GM21360 (cell line): Measurements from ENCODE around the gene DENND5B.
"Not testable (repeated sequence)": the region's sequence is repeated elsewhere in the genome, so short reads cannot be mapped to it uniquely, and the experiment has no call there.

Experiments
- ATAC-seq: cut with Tn5 transposase; IDR thresholded peaks from one replicate; pipeline ENCODE4 v1.9.1; 2021; ENCODE audit warnings: mild to moderate bottlenecking, moderate library complexity; ENCODE audit not compliant: unreplicated experiment

Gene DENND5B

GRCh38 chr12:31508436-31509150 lies 82.3 kb downstream of the DENND5B start:
- ATAC-seq, result no peak

- ATAC-seq, result no peak
Observed at GRCh38 chr12:31507966-31508365, 83.0 kb downstream of the DENND5B start.

DNA sequence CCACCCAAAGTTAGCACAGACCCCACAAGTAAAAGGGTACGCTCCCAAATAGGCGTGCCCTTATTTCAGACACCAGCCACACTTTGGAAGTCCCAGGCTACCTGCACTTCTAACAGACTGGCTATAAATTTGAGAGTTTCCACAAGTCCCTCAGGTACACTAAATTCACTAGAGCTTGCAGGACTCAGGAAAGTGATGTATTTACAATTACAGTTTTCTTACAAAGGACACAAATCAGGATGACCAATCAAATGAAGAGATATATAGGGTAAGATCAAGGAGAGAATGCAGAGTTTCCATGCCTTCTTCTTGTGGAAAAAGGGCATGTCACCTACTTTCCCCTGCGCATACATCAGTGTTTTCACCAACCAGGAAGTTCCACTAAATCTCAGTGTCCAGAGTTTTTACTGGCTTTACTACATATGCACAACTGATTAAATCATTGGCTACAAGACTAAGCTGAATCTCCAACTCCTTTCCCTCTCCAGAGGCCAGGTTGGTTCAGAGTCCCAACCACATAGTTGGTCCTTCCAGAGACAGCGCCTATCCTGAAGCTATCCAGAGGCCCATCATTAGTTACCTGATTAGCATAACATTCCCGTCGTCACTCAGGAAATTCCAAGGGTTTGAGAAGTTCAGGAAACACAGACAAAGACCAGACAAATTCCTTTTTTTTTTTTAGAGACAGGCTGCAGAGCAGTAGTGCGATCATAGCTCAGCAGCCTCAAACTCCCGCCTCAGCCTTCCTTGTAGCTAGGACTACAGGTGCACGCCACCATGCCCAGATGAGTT lies 84.2 kb downstream of the DENND5B start:
- ATAC-seq, result no peak

DNA sequence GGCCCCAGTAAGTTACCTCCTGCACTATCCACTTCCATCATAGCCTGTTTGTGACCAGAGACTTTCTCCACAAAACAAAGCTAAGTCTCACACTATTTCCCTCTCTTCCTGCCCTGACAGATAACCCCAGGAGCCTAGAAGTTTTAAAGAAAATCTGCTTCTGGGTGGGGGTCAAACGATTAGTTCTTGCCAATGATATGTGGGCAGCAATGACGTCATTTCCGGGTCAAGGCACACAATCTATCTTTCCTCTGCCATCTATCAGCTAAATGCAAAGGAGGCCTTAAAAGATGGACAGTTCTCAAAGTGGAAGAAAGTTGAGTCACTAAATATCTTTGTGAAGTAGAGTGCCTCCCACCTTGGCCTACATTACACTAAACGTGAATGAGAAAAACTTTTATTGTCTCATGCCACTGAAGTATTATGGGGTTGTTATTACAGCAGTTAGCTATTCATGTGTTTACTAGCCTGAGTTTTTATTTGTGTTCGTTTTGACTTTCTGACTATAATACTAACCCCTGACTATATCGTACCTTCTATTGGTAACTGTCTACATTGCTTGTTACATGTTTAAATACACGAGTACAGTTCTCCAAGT lies 86.2 kb downstream of the DENND5B start:
- ATAC-seq, result no peak

DNA sequence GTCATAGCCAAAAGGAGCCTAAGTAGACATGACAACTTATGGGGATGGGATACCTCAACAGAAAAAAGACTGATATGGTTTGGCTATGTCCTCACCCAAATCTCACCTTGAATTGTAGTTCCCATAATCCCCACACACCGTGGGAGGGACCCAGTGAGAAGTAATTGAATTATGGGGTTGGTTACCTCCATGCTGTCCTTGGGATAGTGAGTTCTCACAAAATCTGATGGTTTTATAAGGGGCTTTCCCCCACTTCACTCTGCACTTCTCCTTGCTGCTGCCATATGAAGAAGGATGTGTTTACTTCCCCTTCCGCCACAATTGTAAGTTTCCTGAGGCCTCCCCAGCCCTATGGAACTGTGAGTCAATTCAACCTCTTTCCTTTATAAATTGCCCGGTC lies 89.9 kb downstream of the DENND5B start:
- not testable (repeated sequence) for ATAC-seq

GRCh38 chr12:31499567-31499966 lies 91.4 kb downstream of the DENND5B start:
- ATAC-seq, result no peak

GRCh38 chr12:31498424-31498823 lies 92.5 kb downstream of the DENND5B start:
- no peak for ATAC-seq

DNA sequence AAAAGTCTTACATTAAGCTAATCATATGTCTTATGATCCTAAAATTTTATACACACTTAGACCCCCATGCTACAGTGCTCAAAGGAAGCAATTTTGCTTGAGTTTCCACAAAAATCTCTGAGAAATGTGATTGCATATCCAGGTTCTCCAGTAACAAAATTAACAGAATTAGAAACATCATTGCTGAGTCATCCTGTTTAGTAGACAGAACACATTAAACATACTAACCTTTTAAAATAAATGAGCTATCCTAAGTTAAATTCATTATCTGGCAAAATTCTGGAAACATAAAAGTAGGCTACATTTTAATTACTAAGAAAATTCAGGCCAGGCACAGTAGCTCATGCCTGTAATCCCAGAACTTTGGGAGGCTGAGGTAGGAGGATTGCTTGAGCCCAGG lies 94.7 kb downstream of the DENND5B start:
- ATAC-seq, result no peak

DNA sequence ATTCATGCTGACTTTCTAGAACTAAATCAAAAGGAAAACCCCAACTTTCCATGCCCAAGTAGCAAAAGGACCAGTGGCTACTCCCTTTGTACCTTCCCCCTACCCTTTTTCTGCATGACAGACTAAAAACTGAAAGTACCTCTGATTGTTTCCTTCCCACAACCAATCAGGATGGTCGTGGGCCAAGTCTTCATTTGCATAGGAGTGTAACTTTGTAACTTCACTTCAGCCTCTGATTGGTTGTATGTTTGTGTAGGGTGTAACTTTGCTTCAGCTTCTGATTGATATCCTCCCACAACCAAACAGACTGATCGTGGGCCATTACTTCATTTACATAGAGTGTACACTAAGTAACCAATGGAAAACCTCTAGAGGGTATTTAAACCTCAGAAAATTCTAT lies 96.5 kb downstream of the DENND5B start:
- ATAC-seq, result no peak

DNA sequence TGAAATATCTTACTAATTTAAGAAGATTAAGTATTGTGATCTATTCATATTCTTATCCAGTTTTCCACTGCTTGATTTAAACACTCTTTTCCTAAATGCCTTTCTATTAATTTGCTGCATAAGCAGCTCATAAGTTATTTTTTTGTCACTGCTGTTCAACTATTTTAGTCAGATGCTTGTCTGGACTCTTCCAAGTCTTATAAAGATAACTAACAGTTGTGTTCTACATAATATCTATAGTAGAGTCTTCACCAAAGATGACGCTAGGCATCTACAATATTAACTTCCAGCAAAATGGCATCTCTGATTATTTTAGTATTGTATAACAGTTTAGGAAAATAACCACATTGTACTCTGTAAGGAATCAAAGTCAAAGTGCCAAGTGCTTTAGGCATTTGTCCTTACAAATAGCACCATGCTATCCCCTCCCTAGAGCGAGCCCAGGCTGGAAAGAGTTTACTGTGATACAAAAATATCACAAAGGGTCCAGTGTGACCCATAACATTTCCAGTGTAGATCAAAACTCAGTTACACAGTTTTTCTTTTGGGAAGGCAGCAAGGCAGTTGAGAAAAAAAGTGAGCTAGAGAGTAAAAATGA lies 98.2 kb downstream of the DENND5B start:
- ATAC-seq, result no peak

DNA sequence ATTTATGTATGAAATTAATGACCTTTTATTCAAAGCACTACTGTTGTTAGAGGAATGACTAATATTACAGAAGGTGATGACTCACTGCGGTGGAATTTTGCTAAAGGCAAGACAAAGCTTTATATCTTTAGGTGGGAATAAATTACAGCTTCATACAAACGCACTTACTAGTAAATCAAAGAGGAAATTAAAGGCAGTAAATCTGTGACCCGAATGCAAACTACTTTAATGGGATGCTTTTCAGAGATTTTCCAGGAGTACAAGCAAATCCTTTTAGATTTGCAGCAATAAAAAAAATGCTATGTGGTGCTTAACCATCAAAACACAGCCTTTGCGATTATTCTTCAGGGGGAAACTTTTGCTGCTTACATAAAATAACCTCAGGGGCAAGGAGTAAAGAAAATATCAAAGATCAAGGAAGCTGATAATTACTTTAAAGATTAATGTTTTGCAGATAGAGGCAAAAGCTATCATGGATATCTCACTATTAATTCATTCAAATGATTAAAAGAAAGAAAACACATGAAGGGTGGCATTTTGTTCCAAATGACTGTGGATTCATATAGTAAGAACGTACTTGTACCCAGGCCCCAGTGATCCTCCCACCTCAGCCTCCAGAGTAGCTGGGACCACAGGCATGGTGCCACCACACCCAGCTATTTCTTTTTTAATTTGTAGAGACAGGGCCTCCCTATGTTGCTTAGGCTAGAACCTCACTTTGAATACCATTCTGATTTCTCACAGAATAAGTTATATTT lies 98.9 kb downstream of the DENND5B start:
- ATAC-seq, result no peak

DNA sequence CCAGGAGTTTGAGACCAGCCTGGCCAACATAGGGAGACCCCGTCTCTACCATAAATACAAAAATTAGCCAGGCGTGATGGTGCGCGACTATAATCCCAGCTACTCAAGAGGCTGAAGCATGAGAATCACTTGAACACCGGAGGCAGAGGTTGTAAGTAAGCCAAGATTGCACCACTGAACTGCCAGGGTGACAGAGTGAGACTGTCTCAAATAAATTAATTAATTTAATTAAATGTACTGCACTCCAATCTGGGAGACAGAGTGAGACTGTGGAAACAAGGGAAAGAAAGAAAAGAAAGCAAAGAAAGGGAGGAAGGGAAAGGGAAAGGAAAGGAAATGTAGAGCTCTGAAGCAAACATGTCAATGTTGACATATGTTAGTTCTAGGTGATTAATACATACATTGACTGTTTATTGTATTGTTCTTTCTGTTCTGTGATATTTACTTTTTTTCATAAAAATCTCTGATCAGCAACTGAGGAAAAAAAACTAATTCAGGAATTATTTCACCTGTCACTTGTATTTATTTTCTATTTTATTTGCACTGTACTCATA lies 99.6 kb downstream of the DENND5B start:
- ATAC-seq, result no peak

- no peak for ATAC-seq
Observed at GRCh38 chr12:31488737-31489338, 102.1 kb downstream of the DENND5B start.

GRCh38 chr12:31485571-31485970 lies 105.4 kb downstream of the DENND5B start:
- ATAC-seq, result no peak

GRCh38 chr12:31482816-31483215 lies 108.1 kb downstream of the DENND5B start:
- no peak for ATAC-seq

DNA sequence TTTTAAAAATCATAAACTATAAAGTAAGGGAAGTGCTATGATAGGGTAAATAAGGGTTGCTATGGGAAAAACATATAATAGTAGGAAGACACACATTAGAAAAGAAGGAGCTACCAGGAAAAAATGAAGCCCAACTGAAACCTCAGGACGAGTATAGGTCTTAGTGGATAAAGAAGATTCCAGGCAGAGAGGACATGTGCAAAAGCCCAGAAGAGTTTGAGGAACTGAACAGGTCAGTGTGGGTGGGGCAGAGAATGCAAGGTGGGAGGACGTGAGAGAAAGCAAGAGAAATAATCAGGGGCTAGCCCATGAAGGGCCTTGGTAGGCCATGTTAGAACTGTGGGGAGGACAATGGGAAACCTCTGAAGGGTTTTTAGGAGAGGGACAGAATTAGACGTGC lies 109.5 kb downstream of the DENND5B start:
- ATAC-seq, result no peak

GRCh38 chr12:31479516-31480210 lies 111.3 kb downstream of the DENND5B start:
- ATAC-seq, result peak; percentile 40

- ATAC-seq, result no peak
Observed at GRCh38 chr12:31478898-31479297, 112.0 kb downstream of the DENND5B start.

DNA sequence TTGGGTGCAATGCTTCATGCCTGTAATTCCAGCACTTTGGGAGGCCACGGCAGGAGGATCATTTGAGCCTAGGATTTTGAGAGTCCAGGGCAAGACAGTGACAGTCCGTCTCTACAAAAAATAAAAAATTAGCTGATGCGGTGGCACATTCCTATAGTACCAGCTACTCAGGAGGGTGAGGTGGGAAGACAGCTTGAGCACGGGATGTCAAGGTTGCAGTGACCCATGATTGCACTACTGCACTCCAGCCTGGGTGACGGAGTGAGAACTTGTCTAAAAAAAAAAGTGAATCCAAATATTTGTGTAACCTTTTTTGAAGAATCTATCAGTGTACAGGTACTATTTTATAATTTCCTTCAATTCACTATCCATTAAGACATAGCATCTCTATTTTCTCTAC lies 112.5 kb downstream of the DENND5B start:
- ATAC-seq, result no peak

DNA sequence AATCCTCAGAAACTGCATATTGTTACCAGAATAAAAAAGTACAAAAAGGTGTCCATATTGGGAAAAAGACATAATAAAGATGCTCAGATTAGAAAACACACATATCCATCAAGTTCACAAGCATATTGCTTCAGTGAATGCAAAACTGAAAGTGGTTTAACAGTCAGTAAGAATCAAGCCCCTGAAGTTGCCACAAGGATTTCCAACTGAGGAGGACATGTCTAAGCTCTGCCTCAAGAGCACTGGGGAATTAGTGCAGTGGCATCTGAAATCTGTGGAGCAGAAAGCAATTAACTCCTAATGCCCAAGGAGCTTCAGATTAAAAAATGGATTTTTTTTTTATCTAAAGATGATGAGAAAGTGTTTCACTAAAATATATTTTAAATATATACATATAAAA lies 113.2 kb downstream of the DENND5B start:
- no peak for ATAC-seq
